Measurements from ENCODE around the gene PCBP2. TPM values are rescaled to one million over a fixed set of nuclear protein-coding genes. Genes with fewer than 3 reads are reported as not detected.

PCBP2 gene
- total RNA-seq, 1 donor from 2014 or later: 1,058 TPM

GRCh38 chr12:53514628-53515290, 62.9 kb downstream of the PCBP2 start:
- Mint-ChIP-seq H3K27ac (no peak overlapping the region), H3K9me3 (no peaks in the 10 kb centered on the region), H3K4me3 (no peak overlapping the region), H3K36me3 (peaks cover 22% of the 10 kb centered on the region), H3K4me1 (no peaks in the 10 kb centered on the region), H3K27me3 (ENCODE audit: low read depth) (no peaks in the 10 kb centered on the region)
- no peak for DNase-seq (ENCODE audit: low spot score in 2 of 2, unreplicated experiment in 2 of 2)
- TF ChIP-seq CTCF (IDR thresholded peaks at IDR 0.05; ENCODE audit: unreplicated experiment): no peak

GRCh38 chr12:53515291-53515680, 63.4 kb downstream of the PCBP2 start:
- H3K9me3 Mint-ChIP-seq: no peaks in the 10 kb centered on the region
- H3K27me3 Mint-ChIP-seq (ENCODE audit: low read depth): no peaks in the 10 kb centered on the region
- no peaks in the 10 kb centered on the region for H3K4me1 Mint-ChIP-seq
- TF ChIP-seq CTCF (IDR thresholded peaks at IDR 0.05; ENCODE audit: unreplicated experiment): no peak
- no peak overlapping the region for H3K4me3 Mint-ChIP-seq
- no peak for DNase-seq (ENCODE audit: low spot score in 2 of 2, unreplicated experiment in 2 of 2)
- H3K36me3 Mint-ChIP-seq: peaks cover 26% of the 10 kb centered on the region
- H3K27ac Mint-ChIP-seq: no peak overlapping the region

GRCh38 chr12:53516758-53517455, 65.0 kb downstream of the PCBP2 start:
- peaks cover 33% of the 10 kb centered on the region for H3K36me3 Mint-ChIP-seq
- no peak for DNase-seq (ENCODE audit: low spot score in 2 of 2, unreplicated experiment in 2 of 2)
- TF ChIP-seq CTCF (IDR thresholded peaks at IDR 0.05; ENCODE audit: unreplicated experiment): no peak
- no peak overlapping the region for H3K4me3 Mint-ChIP-seq
- H3K27me3 Mint-ChIP-seq (ENCODE audit: low read depth): no peaks in the 10 kb centered on the region
- H3K9me3 Mint-ChIP-seq: no peaks in the 10 kb centered on the region
- H3K27ac Mint-ChIP-seq: no peak overlapping the region
- H3K4me1 Mint-ChIP-seq: no peaks in the 10 kb centered on the region

GRCh38 chr12:53518381-53518780, 66.5 kb downstream of the PCBP2 start:
- Mint-ChIP-seq H3K4me3 (no peak overlapping the region), H3K36me3 (peaks cover 39% of the 10 kb centered on the region), H3K9me3 (no peaks in the 10 kb centered on the region), H3K4me1 (no peaks in the 10 kb centered on the region), H3K27me3 (ENCODE audit: low read depth) (no peaks in the 10 kb centered on the region), H3K27ac (no peak overlapping the region)
- no peak for TF ChIP-seq CTCF (IDR thresholded peaks at IDR 0.05; ENCODE audit: unreplicated experiment)
- no peak for DNase-seq (ENCODE audit: low spot score in 2 of 2, unreplicated experiment in 2 of 2)

- Mint-ChIP-seq H3K27ac (no peak overlapping the region), H3K4me1 (no peaks in the 10 kb centered on the region)
- DNase-seq (ENCODE audit: low spot score in 2 of 2, unreplicated experiment in 2 of 2): no peak
Observed at GRCh38 chr12:53523131-53523530, 71.2 kb downstream of the PCBP2 start.

More at GRCh38 chr12:53523131-53523530, 71.2 kb downstream of the PCBP2 start:
- Mint-ChIP-seq H3K9me3 (no peaks in the 10 kb centered on the region), H3K36me3 (peaks cover 27% of the 10 kb centered on the region), H3K27me3 (ENCODE audit: low read depth) (no peaks in the 10 kb centered on the region), H3K4me3 (no peak overlapping the region)
- TF ChIP-seq CTCF (IDR thresholded peaks at IDR 0.05; ENCODE audit: unreplicated experiment): no peak
